Fibroblast of gingiva (primary cell): ENCODE data around the gene CKLF.

Source experiments
- DNase-seq: peaks from one replicate; pipeline ENCODE4 v3.0.0-alpha.2; 2011; ENCODE audit warnings: low read depth

CKLF gene

GRCh38 chr16:66517586-66518263 lies 34.7 kb upstream of the CKLF start:
- no peak for DNase-seq

GRCh38 chr16:66519482-66520373 lies 32.6 kb upstream of the CKLF start:
- no peak for DNase-seq

DNA sequence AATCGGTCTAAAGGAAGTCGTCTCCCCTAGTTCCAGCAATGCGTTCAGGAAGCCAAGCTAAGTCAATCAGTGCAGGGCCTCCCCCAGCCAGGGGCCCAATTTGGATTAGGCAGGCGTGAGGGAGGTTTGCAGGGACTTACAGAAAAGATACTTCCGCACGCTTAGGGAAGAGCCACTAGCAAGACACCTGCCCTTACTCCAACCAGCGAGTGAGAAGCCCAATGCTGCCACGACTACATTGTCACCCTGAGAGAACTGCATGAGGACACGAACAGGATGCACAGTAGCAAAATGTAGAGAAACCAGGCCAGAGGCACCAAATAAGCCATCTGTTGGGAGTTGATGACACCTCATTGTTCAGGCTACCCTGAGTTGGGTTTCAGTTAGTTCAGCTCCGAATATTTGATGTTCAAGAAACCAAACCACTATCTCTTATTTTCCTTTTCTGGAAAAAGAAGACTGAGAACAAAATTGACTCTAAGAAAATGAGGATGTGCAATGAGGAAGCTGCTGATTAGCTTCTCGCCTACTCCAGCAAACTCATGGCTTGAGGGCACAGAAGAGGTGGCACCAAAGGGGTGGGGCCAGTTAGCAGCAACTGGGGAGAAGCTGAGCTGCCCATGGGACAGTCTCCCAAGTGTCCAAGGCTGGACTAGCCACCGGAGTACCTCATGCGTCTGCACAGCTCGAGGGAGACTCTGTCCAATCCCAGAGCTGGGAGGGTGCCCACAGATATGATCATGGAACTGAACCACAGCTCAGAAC lies 31.8 kb upstream of the CKLF start:
- DNase-seq = no peak

DNA sequence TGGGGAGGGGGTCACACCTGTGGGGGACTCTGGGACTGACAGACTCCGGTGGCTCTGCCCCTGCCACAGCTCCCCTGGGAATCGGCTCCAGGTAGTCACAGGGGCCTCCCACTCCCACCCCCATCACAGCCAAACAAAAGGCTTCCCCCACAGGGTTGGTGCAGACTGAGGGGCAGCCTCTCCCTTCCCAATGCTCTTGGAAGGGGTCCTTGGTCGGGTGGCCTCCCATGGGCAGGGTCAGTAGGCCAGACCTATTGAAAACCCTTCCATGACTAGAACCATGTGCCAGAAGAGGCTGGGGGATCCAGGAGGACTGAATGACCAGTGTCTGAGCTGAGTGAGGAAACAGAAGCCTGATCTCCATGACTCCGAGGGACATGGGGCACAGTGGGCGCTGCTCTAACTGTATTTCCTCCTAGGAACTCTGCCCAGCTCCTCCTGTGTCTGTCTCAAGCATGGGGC lies 31.1 kb upstream of the CKLF start:
- no peak for DNase-seq

GRCh38 chr16:66521951-66522771 lies 30.2 kb upstream of the CKLF start:
- DNase-seq = no peak

DNA sequence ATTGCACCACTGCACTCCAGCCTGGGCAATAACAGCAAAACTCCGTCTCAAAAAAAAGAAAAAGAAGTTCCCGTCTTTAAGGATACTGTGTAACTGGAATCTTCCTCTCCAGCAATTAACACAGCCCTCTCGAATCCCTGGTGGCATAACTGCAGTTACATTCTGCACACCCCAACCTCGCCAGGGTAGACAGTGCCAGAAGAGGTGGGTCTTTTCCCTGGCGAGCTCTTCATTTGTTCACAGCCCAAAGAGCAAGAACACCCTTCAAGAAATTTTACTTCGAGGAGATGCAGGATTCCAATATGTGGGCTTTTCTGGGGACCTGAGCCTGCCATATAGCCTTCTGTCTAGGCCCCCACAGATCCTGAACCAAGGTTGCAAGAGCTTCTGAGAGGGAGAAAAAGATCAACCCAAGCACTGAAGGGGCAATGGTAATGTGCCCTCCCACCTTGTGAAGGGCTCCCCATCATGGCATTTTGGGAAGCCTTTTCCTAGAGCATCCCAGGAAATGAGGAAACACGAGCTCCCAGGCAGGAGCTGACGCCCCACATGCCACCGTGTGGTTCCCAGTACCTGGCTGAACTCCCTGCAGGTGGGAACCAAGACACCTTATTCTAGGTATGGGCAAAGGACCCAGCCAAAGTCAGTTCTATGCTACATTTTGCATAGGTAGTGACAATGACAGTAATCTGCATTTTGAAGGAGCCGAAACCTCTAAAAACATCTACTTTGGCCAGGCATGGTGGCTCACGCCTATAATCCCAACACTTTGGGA lies 29.4 kb upstream of the CKLF start:
- DNase-seq = no peak

DNA sequence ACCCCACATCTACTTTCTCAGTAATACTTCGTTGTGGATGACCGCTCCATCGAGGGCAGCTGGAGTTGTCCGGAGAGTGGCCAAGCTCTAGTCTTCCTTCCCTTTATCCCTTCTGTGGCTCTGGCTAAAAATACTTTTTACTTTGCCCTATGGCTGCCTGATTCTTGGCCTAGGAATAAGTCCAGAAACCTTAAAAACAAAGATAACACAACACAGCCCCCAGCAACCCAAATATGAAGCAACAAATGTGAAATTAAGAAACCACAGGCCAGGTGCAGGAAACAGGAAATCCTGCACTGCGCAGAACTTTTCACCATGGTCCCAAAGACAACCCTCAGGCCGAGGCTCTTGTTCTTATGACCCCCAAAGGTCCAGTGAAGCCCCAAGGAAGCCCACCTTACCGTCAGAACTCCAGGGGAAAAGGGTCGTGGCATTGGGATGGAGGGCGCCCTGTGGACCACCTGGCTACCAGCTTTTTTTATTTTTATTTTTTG lies 28.5 kb upstream of the CKLF start:
- no peak for DNase-seq

- DNase-seq = no peak
Measured at GRCh38 chr16:66524601-66525164, 27.7 kb upstream of the CKLF start.

DNA sequence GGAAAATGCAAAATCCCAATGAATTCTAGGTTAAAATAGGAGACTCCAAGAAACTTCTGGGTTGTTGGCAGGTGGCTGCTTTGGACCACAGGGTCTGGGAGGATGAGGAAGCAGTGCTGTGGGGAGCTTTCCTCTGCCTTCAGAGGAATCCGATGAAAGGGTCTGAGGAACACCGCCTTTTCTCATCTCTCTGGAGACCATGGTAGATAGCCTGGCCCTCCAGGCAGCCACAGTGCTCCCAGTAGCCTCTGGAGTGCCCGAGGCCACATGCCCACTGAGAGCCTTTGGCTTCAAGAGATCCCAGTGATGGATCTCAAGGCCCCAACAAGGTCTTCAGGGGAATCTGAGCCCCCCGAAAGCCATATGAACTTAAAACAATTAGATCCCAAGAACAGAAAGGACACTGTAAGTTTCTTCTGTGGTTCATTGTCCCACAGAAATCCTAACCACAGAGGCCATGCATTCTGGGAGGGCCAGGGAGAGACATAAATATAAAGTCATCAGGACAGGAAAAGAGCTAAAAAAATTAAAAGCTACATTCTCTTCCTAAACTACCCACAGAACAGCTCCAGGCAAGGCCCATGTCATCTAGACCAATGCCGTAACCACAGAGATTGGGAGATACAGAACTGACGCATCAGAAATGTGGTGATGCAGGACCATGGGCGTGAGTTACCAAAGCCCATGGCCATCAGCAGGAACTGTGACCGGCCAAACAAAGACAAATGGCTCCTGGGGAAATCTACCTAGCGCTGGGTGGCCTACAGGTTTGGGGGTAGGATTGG lies 26.8 kb upstream of the CKLF start:
- no peak for DNase-seq

DNA sequence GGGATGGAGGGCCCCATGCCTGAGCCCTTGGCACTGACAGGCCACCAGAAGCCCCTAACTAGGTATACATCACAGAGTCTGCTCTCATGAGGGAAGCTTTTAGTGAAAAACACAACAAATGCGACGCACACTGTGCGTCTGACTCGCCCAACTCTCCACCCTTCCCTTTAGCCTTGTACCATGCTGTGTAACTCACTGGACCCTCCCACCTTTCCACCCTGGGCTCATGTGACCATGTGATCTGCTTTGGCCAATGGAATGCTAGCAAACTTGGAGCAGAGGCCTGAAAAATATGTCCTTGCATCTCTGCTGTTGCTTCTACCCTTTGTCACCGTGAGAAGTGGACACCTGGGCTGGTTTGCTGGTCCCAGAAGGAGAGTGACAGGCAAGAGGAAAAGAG lies 24.1 kb upstream of the CKLF start:
- DNase-seq = no peak

- no peak for DNase-seq
Measured at GRCh38 chr16:66529475-66529874, 22.9 kb upstream of the CKLF start.

- no peak for DNase-seq
Measured at GRCh38 chr16:66534376-66534799, 18.0 kb upstream of the CKLF start.

DNA sequence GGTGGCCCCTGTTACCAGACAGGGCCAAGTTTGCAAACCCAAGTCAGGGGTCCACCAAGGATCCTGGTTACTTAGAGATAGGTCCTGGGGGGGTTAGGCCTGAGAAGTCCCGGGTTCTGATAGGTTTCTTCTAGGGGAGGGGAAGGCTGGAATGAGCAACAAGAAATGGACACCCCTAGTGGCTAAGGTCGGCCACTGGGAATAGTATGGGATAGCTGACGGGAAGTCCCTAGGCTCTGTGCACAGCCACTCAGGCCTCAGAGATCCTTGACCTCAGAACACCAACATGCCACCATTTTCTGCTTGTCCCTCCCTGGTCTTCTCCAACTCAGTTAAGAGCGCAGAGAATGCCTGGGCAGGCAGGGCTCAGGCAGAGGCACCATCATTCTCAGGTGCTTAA lies 15.9 kb upstream of the CKLF start:
- DNase-seq = no peak

- DNase-seq = no peak
Measured at GRCh38 chr16:66537236-66537635, 15.1 kb upstream of the CKLF start.

DNA sequence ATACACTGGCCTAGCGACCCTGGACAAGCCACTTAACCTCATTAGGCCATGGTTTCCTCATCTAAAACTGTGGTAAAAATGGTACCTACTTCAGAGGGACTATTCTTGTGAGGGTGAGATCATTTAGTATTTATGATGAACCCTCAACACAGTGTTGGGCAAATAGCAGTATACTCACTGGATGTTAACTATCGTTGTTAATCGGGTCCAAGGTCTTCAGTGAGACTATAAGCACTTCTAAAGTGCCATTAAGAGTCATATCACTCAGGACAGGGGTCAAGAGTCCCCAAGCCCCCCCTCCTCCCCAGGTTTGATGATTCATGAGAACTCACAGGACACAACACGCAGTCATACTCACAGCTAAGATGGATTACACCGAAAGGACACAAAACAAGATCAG lies 13.5 kb upstream of the CKLF start:
- no peak for DNase-seq

DNA sequence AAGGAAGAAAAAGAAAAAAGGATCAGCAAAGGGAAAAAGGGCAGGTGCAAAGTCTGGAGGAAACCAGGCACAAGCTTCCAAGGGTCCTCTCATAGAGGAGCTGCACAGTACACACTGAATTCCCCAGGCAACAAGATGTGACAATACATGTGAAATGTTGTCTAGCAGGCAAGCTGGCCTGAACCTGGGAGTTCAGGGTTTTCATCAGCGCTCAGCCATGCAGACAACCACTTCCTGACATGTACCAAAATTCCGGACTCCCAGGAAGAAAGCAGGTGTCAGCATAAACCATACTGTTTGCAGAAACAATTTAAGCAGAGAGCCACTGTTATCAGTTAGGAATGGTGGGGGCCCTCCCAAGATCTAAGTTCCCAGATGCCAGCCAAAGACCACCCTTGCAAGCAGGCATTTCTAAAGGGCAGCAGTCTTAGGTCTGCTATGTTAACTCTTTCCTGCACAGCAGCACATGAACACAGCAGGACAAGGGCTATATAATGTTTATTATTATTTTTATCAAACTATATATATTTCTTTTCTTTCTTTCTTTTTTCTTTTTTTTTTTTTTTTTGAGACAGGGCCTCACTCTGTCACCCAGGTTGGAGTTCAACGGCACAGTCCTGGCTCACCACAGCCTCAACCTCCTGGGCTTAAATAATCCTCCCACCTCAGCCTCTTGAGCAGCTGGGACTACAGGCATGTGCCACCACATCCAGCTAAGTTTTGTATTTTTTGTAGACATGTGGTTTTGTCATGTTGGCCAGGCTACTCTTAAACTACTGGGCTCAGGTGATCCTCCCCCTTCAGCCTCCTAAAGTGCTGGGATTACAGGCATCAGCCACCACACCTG lies 12.5 kb upstream of the CKLF start:
- no peak for DNase-seq

GRCh38 chr16:66541388-66542355 lies 10.7 kb upstream of the CKLF start:
- no peak for DNase-seq
